BLaER1 (cell line): Measurements from ENCODE around the gene NID1.
A peak's percentile ranks its signal among the peaks of the same experiment; 100 is the strongest.

Experiments used
- H3K27ac ChIP-seq: shearing (Covaris generic); formaldehyde crosslinking; 2 replicates; pipeline ENCODE4 v1.8.1; 2022
- H3K27me3 ChIP-seq: shearing (Covaris generic); formaldehyde crosslinking; 2 replicates; pipeline ENCODE4 v1.8.1; 2022
- H3K36me3 ChIP-seq: shearing (Covaris generic); formaldehyde crosslinking; 2 replicates; pipeline ENCODE4 v1.8.1; 2022
- H3K4me1 ChIP-seq: shearing (Covaris generic); formaldehyde crosslinking; 2 replicates; pipeline ENCODE4 v1.8.1; 2022
- H3K4me2 ChIP-seq: shearing (Covaris generic); formaldehyde crosslinking; 2 replicates; pipeline ENCODE4 v1.8.1; 2022
- H3K4me3 ChIP-seq: shearing (Covaris generic); formaldehyde crosslinking; 2 replicates; pipeline ENCODE4 v1.8.1; 2022
- H3K9ac ChIP-seq: shearing (Covaris generic); formaldehyde crosslinking; 2 replicates; pipeline ENCODE4 v1.8.1; 2022
- H3K9me3 ChIP-seq: shearing (Covaris generic); formaldehyde crosslinking; 2 replicates; pipeline ENCODE4 v1.8.1; 2022
- H4K20me1 ChIP-seq: shearing (Covaris generic); formaldehyde crosslinking; 2 replicates; pipeline ENCODE4 v1.8.1; 2022
- Cebpa-rat ChIP-seq: shearing (Covaris generic); IDR thresholded peaks from 2 replicates; pipeline ENCODE4 v1.8.1; 2022

The NID1 gene

GRCh38 chr1:235952950-235953615 is 111.8 kb downstream of the NID1 start:
- Histone ChIP-seq H4K20me1 (no peaks in the 10 kb centered on the region), H3K4me1 (peaks cover 56% of the 10 kb centered on the region), H3K4me2 (peak overlapping the region; percentile 85)

DNA sequence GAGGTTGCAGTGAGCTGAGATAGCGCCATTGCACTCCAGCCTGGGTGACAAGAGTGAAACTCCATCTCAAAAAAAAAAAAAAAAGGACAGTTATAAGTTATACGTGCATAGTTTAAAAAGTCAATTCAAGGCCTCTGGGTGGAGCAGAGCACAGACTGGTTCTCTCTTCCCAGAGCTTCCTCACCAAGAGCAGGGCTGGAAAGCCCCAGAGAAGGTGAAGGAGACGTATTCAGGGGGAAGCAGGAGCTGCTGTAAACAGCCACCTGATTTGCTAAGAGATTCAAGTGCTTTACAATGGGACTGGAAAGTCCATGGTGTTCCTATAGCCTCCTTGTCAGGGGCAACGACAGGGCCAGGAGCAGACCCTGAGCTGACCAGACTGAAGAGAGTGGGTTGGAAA is 113.2 kb downstream of the NID1 start:
- no peaks in the 10 kb centered on the region for H3K9me3 ChIP-seq
- H3K27me3 ChIP-seq, result no peaks in the 10 kb centered on the region
- no peak overlapping the region for H3K4me2 ChIP-seq
- no peak for TF ChIP-seq Cebpa-rat
- H3K36me3 ChIP-seq, result no peaks in the 10 kb centered on the region
- no peak overlapping the region for H3K4me3 ChIP-seq
- no peaks in the 10 kb centered on the region for H4K20me1 ChIP-seq
- H3K27ac ChIP-seq, result no peak overlapping the region
- H3K9ac ChIP-seq, result no peak overlapping the region
- H3K4me1 ChIP-seq, result peaks cover 57% of the 10 kb centered on the region

More at GRCh38 chr1:235952950-235953615, 111.8 kb downstream of the NID1 start:
- H3K9ac ChIP-seq, result no peak overlapping the region
- no peak for TF ChIP-seq Cebpa-rat
- no peaks in the 10 kb centered on the region for H3K36me3 ChIP-seq
- no peak overlapping the region for H3K4me3 ChIP-seq
- no peaks in the 10 kb centered on the region for H3K9me3 ChIP-seq
- no peaks in the 10 kb centered on the region for H3K27me3 ChIP-seq
- H3K27ac ChIP-seq, result no peak overlapping the region

- TF ChIP-seq Cebpa-rat, result no peak
- no peak overlapping the region for H3K4me2 ChIP-seq
Observed at GRCh38 chr1:235950318-235950717, 114.6 kb downstream of the NID1 start.

DNA sequence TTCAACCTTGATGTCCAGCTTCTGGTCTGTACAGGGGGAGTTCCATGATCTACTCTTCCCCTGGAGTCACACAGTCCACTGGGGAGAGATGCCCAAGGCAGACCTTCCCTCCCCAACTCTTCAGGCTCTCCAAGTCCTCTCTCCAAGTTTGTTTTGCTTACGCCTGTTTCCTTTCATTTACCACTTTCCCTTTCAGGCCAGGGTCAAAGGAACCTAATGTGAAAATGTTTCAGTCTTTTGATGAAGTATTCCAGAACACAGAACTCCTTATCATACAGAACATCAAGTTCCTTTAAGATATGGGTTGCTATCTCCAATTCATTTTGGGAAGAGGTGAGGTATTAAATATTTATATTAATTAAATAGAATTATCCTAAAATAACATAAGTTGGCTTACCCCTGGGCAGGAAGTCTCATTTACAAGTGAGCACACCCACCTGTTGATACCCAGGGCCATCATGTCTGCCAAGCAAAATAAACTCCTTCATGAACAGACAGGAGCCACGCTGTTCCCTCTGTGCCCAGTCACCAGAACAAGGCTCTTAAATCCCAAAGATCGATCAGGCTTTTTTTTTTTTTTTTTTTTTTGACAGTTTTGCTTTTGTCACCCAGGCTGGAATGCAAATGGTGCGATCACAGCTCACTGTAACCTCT is 116.0 kb downstream of the NID1 start:
- Histone ChIP-seq H3K4me1 (peaks cover 39% of the 10 kb centered on the region), H3K4me2 (peak overlapping the region; percentile 38), H3K9ac (no peak overlapping the region), H3K27me3 (no peaks in the 10 kb centered on the region), H3K4me3 (no peak overlapping the region), H3K36me3 (no peaks in the 10 kb centered on the region), H4K20me1 (no peaks in the 10 kb centered on the region), H3K27ac (no peak overlapping the region), H3K9me3 (no peaks in the 10 kb centered on the region)
- no peak for TF ChIP-seq Cebpa-rat

More at GRCh38 chr1:235950318-235950717, 114.6 kb downstream of the NID1 start:
- H3K27ac ChIP-seq, result no peak overlapping the region
- no peaks in the 10 kb centered on the region for H4K20me1 ChIP-seq
- no peak overlapping the region for H3K9ac ChIP-seq
- H3K36me3 ChIP-seq, result no peaks in the 10 kb centered on the region
- H3K4me1 ChIP-seq, result peaks cover 52% of the 10 kb centered on the region
- H3K9me3 ChIP-seq, result no peaks in the 10 kb centered on the region
- no peak overlapping the region for H3K4me3 ChIP-seq
- H3K27me3 ChIP-seq, result no peaks in the 10 kb centered on the region

GRCh38 chr1:235947989-235948388 is 116.9 kb downstream of the NID1 start:
- Histone ChIP-seq H3K27ac (no peak overlapping the region), H3K4me2 (no peak overlapping the region), H3K4me1 (peaks cover 36% of the 10 kb centered on the region), H3K27me3 (no peaks in the 10 kb centered on the region), H3K9ac (no peak overlapping the region), H3K36me3 (no peaks in the 10 kb centered on the region), H3K4me3 (no peak overlapping the region), H4K20me1 (no peaks in the 10 kb centered on the region), H3K9me3 (no peaks in the 10 kb centered on the region)
- TF ChIP-seq Cebpa-rat, result no peak

DNA sequence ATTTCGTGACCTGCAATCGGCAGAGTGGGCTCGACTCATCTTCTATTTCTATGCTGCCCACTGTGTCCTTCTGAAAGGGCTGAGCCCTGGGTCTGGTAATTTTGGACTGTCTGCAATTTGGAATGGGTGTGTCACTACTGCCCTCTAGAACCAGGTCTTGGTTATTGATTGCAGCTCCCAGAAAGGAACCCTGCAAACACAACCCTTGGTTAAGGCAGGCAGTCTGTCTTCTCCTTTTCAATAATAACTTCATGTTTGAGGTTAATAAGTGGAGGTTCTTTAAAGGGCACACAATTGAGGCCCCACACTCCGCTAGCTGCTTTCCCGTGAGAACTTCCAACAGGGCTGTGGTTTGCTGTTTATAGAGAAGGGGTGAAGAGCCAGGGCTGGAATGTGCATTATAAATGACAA is 118.3 kb downstream of the NID1 start:
- Histone ChIP-seq H3K27ac (no peak overlapping the region), H3K36me3 (no peaks in the 10 kb centered on the region), H3K4me2 (no peak overlapping the region), H3K27me3 (no peaks in the 10 kb centered on the region), H3K4me3 (no peak overlapping the region), H4K20me1 (no peaks in the 10 kb centered on the region), H3K4me1 (peaks cover 37% of the 10 kb centered on the region), H3K9me3 (no peaks in the 10 kb centered on the region), H3K9ac (no peak overlapping the region)
- no peak for TF ChIP-seq Cebpa-rat

DNA sequence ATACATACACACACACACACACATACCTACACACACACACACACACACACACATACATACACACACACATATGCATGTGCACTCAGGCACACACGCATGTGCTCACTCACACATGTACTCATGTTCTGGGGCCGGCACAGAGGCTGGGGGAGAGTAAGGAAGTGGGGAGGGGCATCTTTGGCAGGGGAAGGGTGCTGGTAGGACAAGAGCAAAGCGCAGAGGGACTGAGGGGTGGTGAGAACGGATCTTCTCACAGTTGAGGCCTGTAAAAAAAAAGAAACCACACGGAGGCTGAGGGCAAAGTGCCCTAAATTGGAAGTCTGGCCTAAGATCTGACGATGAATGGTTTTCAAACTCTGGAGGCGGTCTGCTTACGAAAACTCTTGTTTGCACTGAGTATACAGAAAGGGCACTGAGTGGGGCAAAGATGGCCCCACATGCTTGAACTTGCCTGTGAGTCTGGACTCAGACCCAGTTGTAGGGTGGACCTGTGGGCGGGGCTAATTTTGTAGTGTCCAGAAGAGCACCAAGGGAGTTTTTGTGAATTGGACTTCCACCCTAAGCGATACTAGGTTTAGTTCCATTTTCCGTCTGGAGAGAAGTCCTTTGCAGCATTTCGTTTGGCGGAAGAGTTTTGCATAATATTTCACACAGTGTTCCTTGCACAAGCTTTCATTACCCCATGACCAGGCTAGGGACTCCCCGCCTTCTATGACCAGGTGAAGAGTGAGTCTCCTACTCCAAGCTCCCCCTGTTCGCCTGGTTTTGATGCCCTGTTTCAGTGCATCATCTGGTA is 118.9 kb downstream of the NID1 start:
- Histone ChIP-seq H3K9ac (no peak overlapping the region), H3K4me2 (no peak overlapping the region), H3K36me3 (no peaks in the 10 kb centered on the region), H3K27me3 (no peaks in the 10 kb centered on the region), H3K9me3 (no peaks in the 10 kb centered on the region), H3K4me3 (no peak overlapping the region), H3K4me1 (peaks cover 37% of the 10 kb centered on the region), H4K20me1 (no peaks in the 10 kb centered on the region), H3K27ac (no peak overlapping the region)
- no peak for TF ChIP-seq Cebpa-rat

DNA sequence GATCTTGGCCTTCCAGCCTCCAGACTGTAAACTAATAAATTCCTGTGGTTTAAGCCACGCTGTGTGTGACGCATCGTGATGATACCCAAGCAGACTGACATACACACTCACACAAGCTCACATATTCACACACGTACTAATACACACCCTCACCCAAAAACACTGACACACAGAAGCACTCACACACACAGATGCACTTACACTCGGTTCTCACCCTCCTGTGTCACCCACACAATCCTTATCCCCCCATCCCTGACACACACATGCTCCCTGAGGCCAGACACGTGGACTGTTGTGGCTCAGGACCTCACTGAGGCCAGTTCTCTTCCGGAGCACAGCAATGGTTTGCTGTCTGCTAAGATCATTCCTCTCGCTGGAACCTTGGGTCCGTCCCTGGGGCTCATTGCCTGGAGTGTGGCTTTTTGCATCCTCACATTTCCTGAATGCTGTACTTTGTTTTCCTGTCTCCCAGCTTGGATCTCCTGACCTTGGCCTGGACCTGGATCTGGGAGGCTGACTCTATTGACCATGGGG is 121.2 kb downstream of the NID1 start:
- no peak overlapping the region for H3K27ac ChIP-seq
- no peak overlapping the region for H3K4me2 ChIP-seq
- H3K4me3 ChIP-seq, result no peak overlapping the region
- H3K4me1 ChIP-seq, result peaks cover 50% of the 10 kb centered on the region
- H3K27me3 ChIP-seq, result no peaks in the 10 kb centered on the region
- H3K36me3 ChIP-seq, result no peaks in the 10 kb centered on the region
- TF ChIP-seq Cebpa-rat, result no peak
- H4K20me1 ChIP-seq, result no peaks in the 10 kb centered on the region
- no peaks in the 10 kb centered on the region for H3K9me3 ChIP-seq
- H3K9ac ChIP-seq, result no peak overlapping the region

- Histone ChIP-seq H3K4me3 (no peak overlapping the region), H3K27ac (no peak overlapping the region), H3K4me1 (peaks cover 50% of the 10 kb centered on the region), H3K27me3 (no peaks in the 10 kb centered on the region), H3K4me2 (peak overlapping the region; percentile 11; the same call in 1 of the 2 replicates), H3K36me3 (no peaks in the 10 kb centered on the region), H3K9me3 (no peaks in the 10 kb centered on the region), H3K9ac (no peak overlapping the region), H4K20me1 (no peaks in the 10 kb centered on the region)
- TF ChIP-seq Cebpa-rat, result no peak
Observed at GRCh38 chr1:235942979-235943575, 121.8 kb downstream of the NID1 start.
